Measurements from ENCODE around the gene ZNF217.

DNA sequence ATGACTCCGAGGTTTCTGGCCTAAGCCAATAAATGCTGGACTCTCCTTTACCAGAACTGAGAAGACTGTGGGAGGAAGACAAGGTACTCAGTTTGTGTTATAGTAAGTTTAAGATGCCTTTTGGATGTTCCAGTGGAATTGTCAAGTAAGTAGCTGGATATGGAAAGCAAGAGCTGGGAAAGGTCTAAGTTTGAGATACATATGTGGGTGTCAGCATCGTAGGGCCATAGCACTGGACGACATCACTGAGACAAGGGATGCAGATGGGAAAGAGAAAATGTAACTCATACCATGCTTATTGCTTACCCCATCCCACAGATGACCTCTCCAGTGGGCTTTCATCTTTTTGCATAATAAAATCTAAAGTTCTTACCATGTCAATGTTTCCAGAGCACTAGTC lies 45.5 kb upstream of the ZNF217 start:
- TF ChIP-seq CTCF (IDR thresholded peaks at IDR 0.05) (no peak), POLR2A (IDR thresholded peaks at IDR 0.05) (no peak)

Measured in thyroid gland (tissue), 4 donors.